Left ventricle myocardium inferior (tissue), 1 donor: ENCODE measurements around the gene STAT4. TPM values are rescaled to one million over a fixed set of nuclear protein-coding genes. Genes with fewer than 3 reads are reported as not detected.

ENCODE experiments used
- DNase-seq: peaks from one replicate; pipeline ENCODE4 v3.0.0-alpha.2; 2020
- H3K27ac ChIP-seq: fragments of 200-600 bp; replicated peaks from 2 replicates; pipeline ENCODE4 v1.8.0; 2021
- H3K27me3 ChIP-seq: fragments of 200-600 bp; 2 replicates; pipeline ENCODE4 v1.8.0; 2021; ENCODE audit warnings: low read depth
- H3K36me3 ChIP-seq: fragments of 200-600 bp; 2 replicates; pipeline ENCODE4 v1.8.0; 2021
- H3K4me1 ChIP-seq: fragments of 200-600 bp; 2 replicates; pipeline ENCODE4 v1.8.0; 2021
- H3K4me3 ChIP-seq: fragments of 200-600 bp; 2 replicates; pipeline ENCODE4 v1.8.0; 2021; ENCODE audit warnings: mild to moderate bottlenecking, moderate library complexity
- H3K9me3 ChIP-seq: fragments of 200-600 bp; replicated peaks from 2 replicates; pipeline ENCODE4 v1.8.0; 2021
- CTCF ChIP-seq: fragments of 200-600 bp; IDR thresholded peaks from 2 replicates; pipeline ENCODE4 v1.8.0; 2021; ENCODE audit warnings: antibody characterized with exemption, mild to moderate bottlenecking, borderline replicate concordance
- intact Hi-C: fragments of 100-400 bp; cut with micrococcal nuclease; formaldehyde crosslinking; loops from one replicate; pipeline ENCODE4 v1.11.0; 2022
- total RNA-seq: library from RNA; stranded (reverse); fragmentation: NEBNext Ultra II Directional; extraction: Animal tissue kit (Norgen Biotek cat#: 25700); gene quantifications from one replicate; pipeline ENCODE4 v1.2.1, GENCODE V29; 2021
- donor health status: DM: no; HTN: yes; CAD: no; lungs with severe emphysema.

Gene STAT4
- total RNA-seq, 1 donor from 2014 or later: 0.82 TPM

DNA sequence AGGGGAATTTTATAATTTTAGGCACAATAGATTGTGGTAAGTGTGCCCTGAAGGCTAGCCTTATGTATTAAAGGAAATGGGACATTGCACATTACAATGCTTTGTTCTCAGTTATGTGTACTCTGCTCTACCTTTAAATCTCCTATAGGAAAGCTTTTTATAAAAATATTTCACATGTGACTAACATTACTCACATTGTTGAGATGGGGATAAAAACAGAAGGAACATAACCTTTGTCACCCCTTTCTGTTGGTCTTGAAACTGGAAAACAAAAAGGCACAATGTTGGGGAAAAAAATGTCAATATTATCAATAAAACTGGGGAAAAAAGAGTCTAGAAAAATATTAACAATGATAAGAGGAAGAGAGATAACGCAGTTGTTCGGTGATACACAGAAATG, 119.5 kb downstream of the STAT4 start:
- peaks cover 7% of the 10 kb centered on the region for H3K4me1 ChIP-seq
- H3K4me3 ChIP-seq: no peak overlapping the region

DNA sequence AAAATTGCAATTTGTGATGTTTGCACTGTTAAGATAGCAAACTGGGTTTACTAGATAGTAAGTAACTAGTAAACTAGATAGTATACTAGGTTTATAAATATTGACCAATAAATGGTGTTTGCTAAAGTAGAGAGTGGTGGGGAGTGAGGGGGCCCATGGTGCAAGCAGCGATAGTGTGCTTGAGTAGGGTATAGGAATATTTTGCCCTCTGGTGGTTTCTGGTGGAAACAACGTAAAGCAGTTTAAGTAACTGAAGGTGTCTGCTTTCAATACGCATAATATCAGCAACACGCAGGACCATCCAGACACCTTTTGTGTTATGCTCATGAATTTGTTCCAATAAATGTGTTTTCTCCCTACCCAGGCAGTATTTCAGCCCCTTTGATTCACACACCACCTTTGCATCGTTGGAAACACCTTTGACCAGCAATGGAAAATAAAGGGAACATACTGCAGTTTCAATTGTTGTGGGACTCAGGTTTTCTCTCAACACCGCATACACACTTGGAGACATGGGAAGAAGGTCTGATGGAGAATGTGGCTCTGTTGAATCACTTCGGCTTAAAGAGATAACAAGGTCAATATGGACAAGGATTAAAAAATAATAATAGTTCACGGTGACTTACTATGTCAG, 120.2 kb downstream of the STAT4 start:
- intact Hi-C loops: loop anchor here (5.0 kb wide), 1 partner anchor 248 kb away; no protein-coding TSS in a partner anchor
- Histone ChIP-seq H3K9me3 (no peaks in the 10 kb centered on the region), H3K4me3 (no peak overlapping the region), H3K4me1 (peaks cover 7% of the 10 kb centered on the region), H3K27ac (no peak overlapping the region), H3K27me3 (no peaks in the 10 kb centered on the region), H3K36me3 (no peaks in the 10 kb centered on the region)
- TF ChIP-seq CTCF: peak; percentile 75
- DNase-seq: no peak

More for the DNA sequence above, 119.5 kb downstream of the STAT4 start:
- TF ChIP-seq CTCF: no peak
- DNase-seq: no peak
- H3K9me3 ChIP-seq: no peaks in the 10 kb centered on the region
- intact Hi-C loops: loop anchor here (5.0 kb wide), 1 partner anchor 249 kb away; no protein-coding TSS in a partner anchor
- H3K36me3 ChIP-seq: no peaks in the 10 kb centered on the region
- H3K27me3 ChIP-seq: no peaks in the 10 kb centered on the region
- no peak overlapping the region for H3K27ac ChIP-seq

GRCh38 chr2:191029280-191029950, 121.4 kb downstream of the STAT4 start:
- DNase-seq: no peak
- no peaks in the 10 kb centered on the region for H3K9me3 ChIP-seq
- no peaks in the 10 kb centered on the region for H3K27me3 ChIP-seq
- no peak overlapping the region for H3K27ac ChIP-seq
- H3K4me1 ChIP-seq: peaks cover 7% of the 10 kb centered on the region
- H3K36me3 ChIP-seq: no peaks in the 10 kb centered on the region
- TF ChIP-seq CTCF: no peak
- intact Hi-C loops: no loop called here
- no peak overlapping the region for H3K4me3 ChIP-seq

- no peak overlapping the region for H3K4me3 ChIP-seq
- H3K27me3 ChIP-seq: no peaks in the 10 kb centered on the region
- TF ChIP-seq CTCF: no peak
- DNase-seq: no peak
- H3K4me1 ChIP-seq: peaks cover 10% of the 10 kb centered on the region
- H3K9me3 ChIP-seq: no peaks in the 10 kb centered on the region
- intact Hi-C loops: no loop called here
- no peaks in the 10 kb centered on the region for H3K36me3 ChIP-seq
- no peak overlapping the region for H3K27ac ChIP-seq
These were observed 124.4 kb downstream of the STAT4 start for GRCh38 chr2:191026377-191026776.

GRCh38 chr2:191025135-191025534, 125.7 kb downstream of the STAT4 start:
- no peaks in the 10 kb centered on the region for H3K36me3 ChIP-seq
- H3K27ac ChIP-seq: no peak overlapping the region
- H3K9me3 ChIP-seq: no peaks in the 10 kb centered on the region
- H3K4me3 ChIP-seq: no peak overlapping the region
- no peak for DNase-seq
- H3K27me3 ChIP-seq: no peaks in the 10 kb centered on the region
- H3K4me1 ChIP-seq: peaks cover 12% of the 10 kb centered on the region
- intact Hi-C loops: no loop called here
- no peak for TF ChIP-seq CTCF
